SH-SY5Y (cell line): ENCODE results near the gene NR2C1.

Experiments
- GATA2 ChIP-seq: IDR thresholded peaks from 2 replicates; pipeline ENCODE4 v1.6.1; 2011; ENCODE audit warnings: mild to moderate bottlenecking, low read depth, low read length
- GATA3 ChIP-seq: IDR thresholded peaks from 2 replicates; pipeline ENCODE4 v1.6.1; 2011; ENCODE audit warnings: low read depth, mild to moderate bottlenecking, low read length, moderate library complexity

GRCh38 chr12:95004610-95005009, 68.8 kb downstream of the NR2C1 start:
- TF ChIP-seq GATA2 (no peak), GATA3 (no peak)
